GF-D8 (cell line): Measurements from ENCODE around the gene MNT.

Source experiments
- DNase-seq: peaks from one replicate; lab custom pipeline; 2025; lab: John Stamatoyannopoulos, UW

MNT gene

GRCh38 chr17:2362881-2363280, 38.0 kb downstream of the MNT start:
- no peak for DNase-seq

- no peak for DNase-seq
Observed at GRCh38 chr17:2362416-2362815, 38.4 kb downstream of the MNT start.

DNA sequence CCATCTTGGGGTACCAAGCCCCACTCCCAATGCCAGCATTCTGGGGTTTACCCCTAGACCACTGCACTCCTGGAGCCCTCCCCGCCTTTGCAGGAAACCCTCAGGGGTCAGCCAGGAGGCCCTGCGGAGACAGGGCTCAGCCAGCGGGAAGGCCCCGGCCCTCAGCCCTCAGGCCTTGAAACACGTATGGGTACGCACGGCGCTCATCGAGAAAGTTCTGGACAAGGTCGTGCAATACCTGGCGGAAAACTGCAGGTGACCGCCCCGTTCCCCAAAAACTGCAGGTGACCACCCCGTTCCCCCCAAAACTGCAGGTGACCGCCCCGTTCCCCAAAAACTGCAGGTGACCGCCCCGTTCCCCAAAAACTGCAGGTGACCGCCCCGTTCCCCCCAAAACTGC, 38.8 kb downstream of the MNT start:
- no peak for DNase-seq

DNA sequence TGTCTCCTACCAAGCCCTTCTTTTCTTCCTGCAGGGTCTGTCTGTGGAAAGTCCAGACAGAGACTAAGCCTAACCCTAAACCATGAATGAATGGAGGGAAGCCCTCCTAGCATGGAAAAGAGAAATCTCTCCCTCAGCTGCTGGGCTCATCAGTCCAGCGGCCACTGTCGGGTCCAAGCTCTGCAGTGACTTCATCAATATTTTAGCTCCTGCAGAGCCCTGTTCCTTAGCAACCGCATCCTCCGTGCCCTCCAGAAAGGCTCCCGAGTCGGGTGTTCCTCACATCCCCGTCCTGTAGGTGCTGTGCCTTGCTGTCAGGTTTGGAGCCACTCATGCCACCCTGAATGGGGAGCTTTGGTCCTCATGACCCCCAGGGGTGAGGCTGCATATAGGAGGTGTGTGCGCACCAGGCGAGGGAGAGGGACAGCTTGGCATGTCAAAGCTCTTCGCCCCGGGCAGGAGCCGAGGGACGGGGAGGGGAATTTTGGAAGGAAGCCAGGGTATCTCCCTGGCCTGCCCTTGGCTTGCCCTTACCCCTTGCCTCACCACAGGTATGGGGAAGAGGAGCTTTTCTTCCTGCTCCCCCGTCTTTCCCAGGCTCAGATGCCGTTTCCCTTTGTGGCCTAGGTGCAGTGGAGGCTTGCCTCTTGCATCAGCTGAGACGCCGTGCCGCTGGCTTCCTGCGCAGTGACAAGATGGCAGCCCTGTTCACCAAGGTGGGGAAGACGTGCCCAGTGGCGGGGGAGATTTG, 39.7 kb downstream of the MNT start:
- DNase-seq: no peak

- DNase-seq: no peak
Observed at GRCh38 chr17:2357931-2358434, 42.9 kb downstream of the MNT start.

- no peak for DNase-seq
Observed at GRCh38 chr17:2357237-2357636, 43.6 kb downstream of the MNT start.

DNA sequence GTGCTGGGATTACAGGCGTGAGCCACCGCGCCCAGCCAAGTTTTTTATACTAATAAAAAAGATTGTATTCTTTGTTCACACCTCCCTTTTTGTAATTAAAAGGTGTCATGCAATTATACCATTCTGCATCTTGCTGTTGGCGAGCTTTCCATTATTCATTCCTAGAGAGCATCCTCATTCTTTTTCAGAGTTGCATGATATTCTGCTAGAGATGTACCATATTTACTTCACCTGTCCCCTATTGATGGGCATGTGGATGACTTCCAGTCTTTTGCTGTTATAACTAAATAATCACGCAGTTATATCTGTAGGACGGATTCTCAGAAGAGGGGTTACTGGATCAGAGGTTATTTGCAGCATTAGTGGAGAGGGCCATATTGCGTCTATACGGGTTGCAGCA, 46.5 kb downstream of the MNT start:
- no peak for DNase-seq

DNA sequence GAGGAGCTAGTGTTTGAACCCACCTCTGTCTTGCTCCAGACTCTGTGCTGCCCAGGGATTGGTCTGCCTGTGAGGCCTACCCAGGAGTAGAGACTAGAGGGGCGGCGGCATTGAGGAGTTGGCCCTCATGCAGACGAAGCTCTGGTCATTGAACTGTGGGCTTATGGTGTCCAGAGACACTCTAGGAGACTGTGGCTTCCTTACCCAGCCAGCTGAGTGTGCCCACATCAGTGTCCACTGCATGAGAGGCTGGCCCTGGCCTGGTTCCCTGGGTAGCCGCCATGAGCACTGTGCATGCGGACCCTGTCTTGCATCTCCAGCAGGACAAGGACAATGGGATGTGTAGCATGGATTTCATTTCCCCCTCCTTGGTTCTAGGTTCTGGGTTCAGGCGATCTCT, 49.6 kb downstream of the MNT start:
- DNase-seq: no peak

GRCh38 chr17:2347805-2348685, 52.8 kb downstream of the MNT start:
- no peak for DNase-seq

DNA sequence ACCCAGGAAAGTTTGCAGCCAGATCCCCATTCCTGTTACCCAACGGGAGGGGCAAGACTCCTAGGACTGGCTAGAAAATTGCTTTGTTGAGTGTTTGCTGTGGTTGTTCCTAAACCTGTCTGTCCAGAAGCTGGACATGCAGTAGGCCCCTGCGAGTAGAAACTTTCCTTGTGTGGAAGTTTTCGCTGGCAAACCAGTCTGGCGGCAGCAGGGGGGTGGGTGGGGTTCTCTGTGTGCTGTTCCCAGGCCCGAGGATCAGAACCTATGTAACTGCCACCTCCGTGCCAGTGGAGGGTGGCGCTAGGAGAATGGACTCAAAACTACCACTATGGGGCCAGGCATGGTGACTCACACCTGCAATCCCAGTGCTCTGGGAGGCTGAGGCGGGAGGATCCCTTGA, 54.4 kb downstream of the MNT start:
- no peak for DNase-seq

- DNase-seq: no peak
Observed at GRCh38 chr17:2344528-2344927, 56.3 kb downstream of the MNT start.

DNA sequence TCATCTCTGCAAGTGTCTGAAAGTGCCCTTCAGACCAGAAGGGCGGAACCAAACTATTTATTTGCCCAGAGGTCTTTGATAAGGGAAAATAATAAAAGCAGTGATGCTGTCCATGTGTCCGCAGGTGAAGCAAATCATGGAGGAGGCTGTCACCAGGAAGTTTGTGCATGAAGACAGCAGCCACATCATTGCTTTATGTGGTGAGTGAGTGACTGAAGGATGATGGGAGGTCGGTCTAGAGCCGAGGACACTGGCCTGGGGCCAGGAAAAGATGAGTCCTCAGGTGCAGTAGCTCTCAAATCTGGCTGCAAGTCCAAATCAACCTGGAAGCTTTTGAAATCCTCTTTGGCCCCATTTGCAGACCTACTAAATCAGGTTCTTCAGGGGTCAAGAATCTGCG, 57.4 kb downstream of the MNT start:
- no peak for DNase-seq

- no peak for DNase-seq
Observed at GRCh38 chr17:2338315-2338657, 62.6 kb downstream of the MNT start.

GRCh38 chr17:2337544-2338314, 63.1 kb downstream of the MNT start:
- no peak for DNase-seq

- no peak for DNase-seq
Observed at GRCh38 chr17:2336852-2337543, 63.9 kb downstream of the MNT start, which contains the start of gene SGSM2. Gene SGSM2 (plus strand): TSS chr17:2337501. CDS start chr17:2337689, 188 bp downstream.

DNA sequence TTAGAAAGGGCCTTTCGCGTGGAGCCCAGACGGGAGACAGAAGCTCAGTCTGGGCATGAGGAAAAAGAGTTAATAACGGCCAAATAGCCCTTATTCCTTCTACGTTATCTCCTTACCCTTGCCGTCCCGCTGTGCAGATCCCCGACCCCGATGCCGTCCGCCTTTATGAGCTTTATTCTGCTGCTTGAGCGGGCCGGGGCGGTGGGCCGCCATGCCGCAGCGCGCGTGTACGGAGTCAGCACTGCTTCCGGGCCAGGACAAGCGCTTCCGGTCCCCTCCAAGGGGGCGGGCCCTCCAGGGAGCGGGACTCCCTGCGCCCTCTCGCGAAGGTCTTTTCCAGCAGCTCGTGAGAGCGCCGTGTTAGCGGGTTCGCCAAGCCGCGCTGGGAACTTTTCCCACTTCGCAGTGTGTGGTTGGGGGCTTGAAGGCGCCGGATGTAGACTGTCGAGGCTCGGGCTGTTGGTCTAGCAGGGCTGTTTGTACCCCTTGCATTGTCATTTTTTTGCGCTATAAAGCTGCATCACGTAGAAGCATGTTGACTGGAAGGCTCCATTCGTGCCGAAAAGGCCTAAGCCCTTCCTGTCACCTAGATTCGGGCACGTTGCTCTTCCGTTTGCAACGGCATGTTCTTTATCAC, 64.5 kb downstream of the MNT start, which contains the start of gene TSR1:
Gene TSR1, minus strand, starts transcription at position 243 of the 637 bp plus-strand sequence. Its CDS starts 30 bp downstream, at position 213.
- DNase-seq: peak; percentile 12

GRCh38 chr17:2335726-2336214, 65.1 kb downstream of the MNT start:
- no peak for DNase-seq
